Spinal cord (tissue), 10 donors: ENCODE results near the gene IGF2R. TPM values are rescaled to one million over a fixed set of nuclear protein-coding genes. Genes with fewer than 3 reads are reported as not detected.
A peak's percentile ranks its signal among the peaks of the same experiment; 100 is the strongest.
"Not testable (repeated sequence)": the region's sequence is repeated elsewhere in the genome, so short reads cannot be mapped to it uniquely, and the experiment has no call there.

Experiments used
- DNase-seq, 6 donors: peaks; one replicate each; pipeline versions ENCODE4 v3.0.0 to v3.0.0-alpha.2; 2013 to 2015; ENCODE audit warnings: low spot score in 6 of 6, low read depth in 4 of 6
- H3K27ac ChIP-seq: one replicate; pipeline ENCODE4 v1.5.1; 2013; ENCODE audit warnings: low read depth, low read length, control low read depth
- H3K27me3 ChIP-seq: one replicate; pipeline ENCODE4 v1.6.1; 2013; ENCODE audit warnings: low read length; ENCODE audit not compliant: control insufficient read depth, insufficient read depth
- H3K36me3 ChIP-seq: one replicate; pipeline ENCODE4 v1.6.1; 2013; ENCODE audit warnings: low read length; ENCODE audit not compliant: control insufficient read depth, insufficient read depth
- H3K4me1 ChIP-seq: one replicate; pipeline ENCODE4 v1.6.1; 2013; ENCODE audit warnings: low read length; ENCODE audit not compliant: control insufficient read depth, insufficient read depth
- H3K4me3 ChIP-seq: one replicate; pipeline ENCODE4 v1.5.1; 2013; ENCODE audit warnings: low read depth, low read length, control low read depth
- H3K9me3 ChIP-seq: one replicate; pipeline ENCODE4 v1.6.1; 2013; ENCODE audit warnings: low read length; ENCODE audit not compliant: control insufficient read depth, insufficient read depth
- WGBS: methylation state at CpG from one replicate; pipeline ENCODE4 v1.1.5; 2013; ENCODE audit warnings: missing lambda C conversion rate; ENCODE audit not compliant: insufficient coverage; 5-methylcytosine and 5-hydroxymethylcytosine counted together
- polyA plus RNA-seq, 2 donors: library from polyadenylated mRNA; unstranded; fragments of 120-200 nt; gene quantifications; one replicate each; pipeline ENCODE4 v1.2.1, GENCODE V29; 2013; ENCODE audit not compliant: insufficient read length in 2 of 2
- total RNA-seq, 2 donors: library from RNA; depleted of rRNA in 1 of 2; stranded (reverse); fragments of 120-200 nt in 1 of 2; fragments of >200 nt in 1 of 2; gene quantifications; one replicate each; pipeline versions ENCODE4 v1.2.3 to v1.2.4, GENCODE V29; 2013 to 2014
- donor health status: healthy.

Gene IGF2R
- total and polyA plus RNA-seq, 4 donors: 23.8 to 53.0 (median 31.1) TPM

DNA sequence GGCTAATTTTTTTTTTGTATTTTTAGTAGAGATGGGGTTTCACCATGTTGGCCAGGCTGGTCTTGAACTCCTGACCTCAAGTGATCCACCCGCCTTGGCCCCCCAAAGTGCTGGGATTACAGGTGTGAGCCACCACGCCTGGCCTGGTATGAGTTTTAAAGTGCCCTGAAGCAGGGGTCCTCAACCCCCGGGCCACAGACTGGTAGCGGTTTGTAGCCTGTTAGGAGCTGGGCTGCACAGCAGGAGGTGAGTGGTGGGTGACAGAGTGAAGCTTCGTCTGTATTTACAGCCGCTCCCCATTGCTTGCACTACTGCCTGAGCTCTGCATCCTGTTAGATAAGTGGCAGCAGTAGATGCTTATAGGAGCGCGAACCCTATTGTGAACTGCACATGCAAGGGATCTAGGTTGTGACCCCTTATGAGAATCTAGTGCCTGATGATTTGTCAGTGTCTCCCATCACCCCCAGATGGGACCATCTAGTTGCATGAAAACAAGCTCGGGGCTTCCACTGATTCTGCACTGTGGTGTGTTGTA, 32.1 kb downstream of the IGF2R start:
- 86% methylated on average over 7 of the region's 9 CpGs for WGBS
- H3K27ac ChIP-seq: not testable (repeated sequence)

GRCh38 chr6:160002882-160003281, 34.0 kb downstream of the IGF2R start:
- H3K9me3 ChIP-seq: no peaks in the 10 kb centered on the region
- H3K27ac ChIP-seq: no peak overlapping the region
- no peak overlapping the region for H3K4me3 ChIP-seq
- H3K4me1 ChIP-seq: peaks cover 18% of the 10 kb centered on the region
- H3K27me3 ChIP-seq: no peaks in the 10 kb centered on the region
- WGBS: 50% methylated on average over 2 of the region's 2 CpGs
- H3K36me3 ChIP-seq: peaks cover 10% of the 10 kb centered on the region
- no peak for DNase-seq

More for the DNA sequence above, 32.1 kb downstream of the IGF2R start:
- H3K4me3 ChIP-seq, H3K9me3 ChIP-seq, H3K36me3 ChIP-seq, H3K27me3 ChIP-seq, DNase-seq: not testable (repeated sequence)
- H3K4me1 ChIP-seq: peaks cover 12% of the 10 kb centered on the region

DNA sequence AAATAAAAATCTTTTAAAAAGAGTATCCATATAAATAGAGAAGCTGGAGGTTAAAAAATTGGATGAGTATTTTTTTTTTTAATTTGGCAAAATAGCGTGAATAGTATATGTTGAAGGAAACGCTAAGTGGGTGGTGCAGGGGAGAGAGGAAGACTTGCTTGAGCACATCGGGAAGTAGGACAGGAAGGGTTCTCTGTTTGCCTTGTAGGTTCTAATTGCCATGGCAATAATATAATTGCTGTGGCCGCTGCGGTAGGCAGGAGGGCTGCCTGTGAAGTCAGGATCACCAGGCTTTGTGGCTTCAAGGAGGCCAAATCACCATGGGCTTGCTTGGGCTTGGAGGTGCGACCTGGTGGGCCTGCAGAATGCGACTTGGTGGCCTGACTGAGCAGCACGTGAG, 35.1 kb downstream of the IGF2R start:
- Histone ChIP-seq H3K4me3 (no peak overlapping the region), H3K27me3 (no peaks in the 10 kb centered on the region), H3K9me3 (no peaks in the 10 kb centered on the region), H3K4me1 (peaks cover 18% of the 10 kb centered on the region), H3K36me3 (peaks cover 10% of the 10 kb centered on the region), H3K27ac (no peak overlapping the region)
- whole genome bisulfite sequencing: 90% methylated on average over 8 of the region's 8 CpGs
- no peak for DNase-seq

GRCh38 chr6:160004419-160005175, 35.7 kb downstream of the IGF2R start:
- 83% methylated on average over 19 of the region's 21 CpGs for WGBS
- H3K4me1 ChIP-seq: peaks cover 18% of the 10 kb centered on the region
- no peaks in the 10 kb centered on the region for H3K27me3 ChIP-seq
- no peak overlapping the region for H3K4me3 ChIP-seq
- no peak overlapping the region for H3K27ac ChIP-seq
- peaks cover 10% of the 10 kb centered on the region for H3K36me3 ChIP-seq
- no peaks in the 10 kb centered on the region for H3K9me3 ChIP-seq
- DNase-seq: peak in 1 of 6 donors; percentile 74

GRCh38 chr6:160005211-160005610, 36.3 kb downstream of the IGF2R start:
- Histone ChIP-seq H3K27ac (no peak overlapping the region), H3K4me3 (no peak overlapping the region), H3K27me3 (no peaks in the 10 kb centered on the region), H3K9me3 (no peaks in the 10 kb centered on the region), H3K36me3 (peaks cover 10% of the 10 kb centered on the region), H3K4me1 (peaks cover 18% of the 10 kb centered on the region)
- no peak for DNase-seq
- 62% methylated on average over 31 of the region's 31 CpGs for WGBS

DNA sequence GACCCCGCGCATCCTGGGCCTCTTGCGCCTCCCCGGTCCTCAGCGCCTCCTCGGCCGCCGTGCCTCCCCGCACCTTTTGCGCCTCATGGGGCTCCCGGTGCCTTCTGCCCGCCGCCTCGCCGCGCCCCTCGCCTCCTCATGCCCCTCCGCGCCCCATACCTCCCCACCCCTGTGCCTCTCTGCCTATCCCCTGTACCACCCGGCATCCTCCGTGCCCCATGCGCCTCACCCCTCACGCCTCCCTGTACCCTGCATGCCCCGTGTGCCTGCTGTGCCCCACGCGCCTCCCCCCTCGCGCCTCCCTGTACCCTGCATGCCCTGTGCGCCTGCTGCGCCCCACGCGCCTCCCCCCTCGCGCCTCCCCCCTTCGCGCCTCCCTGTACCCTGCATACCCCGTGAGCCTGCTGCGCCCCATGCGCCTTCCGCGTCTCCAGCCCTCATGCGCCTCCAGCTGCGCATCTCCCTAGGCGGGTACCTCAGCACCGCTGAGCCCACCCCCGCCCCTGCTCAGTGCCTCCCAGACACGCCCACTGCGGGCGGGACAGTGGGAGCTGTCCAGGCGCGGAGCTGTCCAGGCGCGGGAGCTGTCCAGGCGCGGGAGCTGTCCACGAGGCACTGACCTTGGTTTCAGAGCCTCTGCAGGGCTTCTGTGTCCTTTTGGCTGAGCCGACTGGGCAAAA, 37.1 kb downstream of the IGF2R start:
- Histone ChIP-seq H3K27ac (no peak overlapping the region), H3K9me3 (no peaks in the 10 kb centered on the region), H3K4me3 (no peak overlapping the region), H3K4me1 (peaks cover 18% of the 10 kb centered on the region), H3K36me3 (peaks cover 10% of the 10 kb centered on the region), H3K27me3 (no peaks in the 10 kb centered on the region)
- WGBS: 39% methylated on average over 57 of the region's 57 CpGs
- peak in 2 of 6 donors; percentile 46 to 50 for DNase-seq

- no peak for DNase-seq
- no peak overlapping the region for H3K4me3 ChIP-seq
- WGBS: no CpG with 5 or more reads among the region's 1 CpG
- H3K9me3 ChIP-seq: no peaks in the 10 kb centered on the region
- no peaks in the 10 kb centered on the region for H3K27me3 ChIP-seq
- H3K36me3 ChIP-seq: peaks cover 10% of the 10 kb centered on the region
- peaks cover 18% of the 10 kb centered on the region for H3K4me1 ChIP-seq
- no peak overlapping the region for H3K27ac ChIP-seq
Observed at GRCh38 chr6:160007145-160007544, 38.3 kb downstream of the IGF2R start.

GRCh38 chr6:160007611-160008010, 38.7 kb downstream of the IGF2R start:
- no peak overlapping the region for H3K27ac ChIP-seq
- no peak for DNase-seq
- H3K4me1 ChIP-seq: peaks cover 18% of the 10 kb centered on the region
- no CpG with 5 or more reads among the region's 2 CpGs for WGBS
- H3K36me3 ChIP-seq: peaks cover 12% of the 10 kb centered on the region
- no peaks in the 10 kb centered on the region for H3K9me3 ChIP-seq
- no peaks in the 10 kb centered on the region for H3K27me3 ChIP-seq
- no peak overlapping the region for H3K4me3 ChIP-seq

GRCh38 chr6:160010067-160010466, 41.2 kb downstream of the IGF2R start:
- peaks cover 7% of the 10 kb centered on the region for H3K4me1 ChIP-seq
- H3K9me3 ChIP-seq: no peaks in the 10 kb centered on the region
- no peak overlapping the region for H3K4me3 ChIP-seq
- H3K36me3 ChIP-seq: peaks cover 6% of the 10 kb centered on the region
- H3K27me3 ChIP-seq: no peaks in the 10 kb centered on the region
- H3K27ac ChIP-seq: no peak overlapping the region
- WGBS: 40% methylated on average over 7 of the region's 8 CpGs
- DNase-seq: peak in 1 of 6 donors; percentile 60
